ENCODE data around the gene RAB42. TPM values are rescaled to one million over a fixed set of nuclear protein-coding genes. Genes with fewer than 3 reads are reported as not detected.

The RAB42 gene
- total and polyA plus RNA-seq, 4 donors, result 0.35 to 5.9 (median 1.0) TPM

- no peak for DNase-seq (ENCODE audit: low spot score)
- no peaks in the 10 kb centered on the region for H3K9me3 ChIP-seq (ENCODE audit: control insufficient read depth in 4 of 4, low read length in 3 of 4)
- no peak overlapping the region for H3K4me3 ChIP-seq (ENCODE audit: low read depth in 1 of 3, low read length in 3 of 3)
- no peaks in the 10 kb centered on the region for H3K4me1 ChIP-seq (ENCODE audit: control insufficient read depth in 4 of 4, insufficient read depth in 4 of 4, low read length in 3 of 4)
- no peaks in the 10 kb centered on the region for H3K27me3 ChIP-seq (ENCODE audit: control insufficient read depth in 4 of 4, insufficient read depth in 4 of 4, low read length in 3 of 4)
- peaks cover 20 to 46% (median 28%) of the 10 kb centered on the region in 4 donors for H3K36me3 ChIP-seq (ENCODE audit: control insufficient read depth in 4 of 4, insufficient read depth in 3 of 4, low read depth in 1 of 4, low read length in 3 of 4)
- no peak overlapping the region for H3K9ac ChIP-seq (ENCODE audit: low read depth in 1 of 2, low read length in 2 of 2)
- no peak overlapping the region for H3K27ac ChIP-seq (ENCODE audit: low read depth in 1 of 2, low read length in 2 of 2)
- WGBS, result 98% methylated on average over 6 of the region's 6 CpGs
- TF ChIP-seq EGR1 (IDR thresholded peaks at IDR 0.05; ENCODE audit: low read depth in 2 of 2) (no peak), GABPA (IDR thresholded peaks at IDR 0.05 in 1 of 2, conservative IDR thresholded peaks at IDR 0.05 in 1 of 2) (no peak), ATF3 (IDR thresholded peaks at IDR 0.05) (no peak), JUND (IDR thresholded peaks at IDR 0.05) (no peak), RXRA (IDR thresholded peaks at IDR 0.05) (no peak), FOXA2 (IDR thresholded peaks at IDR 0.05) (no peak), HNF4G (IDR thresholded peaks at IDR 0.05) (no peak), RAD21 (IDR thresholded peaks at IDR 0.05) (no peak), SP1 (IDR thresholded peaks at IDR 0.05) (no peak)
- TF ChIP-seq, protein P1, sequence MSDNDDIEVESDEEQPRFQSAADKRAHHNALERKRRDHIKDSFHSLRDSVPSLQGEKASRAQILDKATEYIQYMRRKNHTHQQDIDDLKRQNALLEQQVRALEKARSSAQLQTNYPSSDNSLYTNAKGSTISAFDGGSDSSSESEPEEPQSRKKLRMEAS (IDR thresholded peaks at IDR 0.05), result no peak
These were observed 26.3 kb upstream of the RAB42 start for GRCh38 chr1:28565726-28566125.

- H3K4me1 ChIP-seq (ENCODE audit: control insufficient read depth in 4 of 4, insufficient read depth in 4 of 4, low read length in 3 of 4), result no peaks in the 10 kb centered on the region
- no peak overlapping the region for H3K27ac ChIP-seq (ENCODE audit: low read depth in 1 of 2, low read length in 2 of 2)
- no peaks in the 10 kb centered on the region for H3K9me3 ChIP-seq (ENCODE audit: control insufficient read depth in 4 of 4, low read length in 3 of 4)
- no peak overlapping the region for H3K4me3 ChIP-seq (ENCODE audit: low read depth in 1 of 3, low read length in 3 of 3)
- H3K9ac ChIP-seq (ENCODE audit: low read depth in 1 of 2, low read length in 2 of 2), result no peak overlapping the region
- 94% methylated on average over 2 of the region's 2 CpGs for WGBS
- no peak for DNase-seq (ENCODE audit: low spot score)
- peaks cover 18 to 44% (median 26%) of the 10 kb centered on the region in 4 donors for H3K36me3 ChIP-seq (ENCODE audit: control insufficient read depth in 4 of 4, insufficient read depth in 3 of 4, low read depth in 1 of 4, low read length in 3 of 4)
- TF ChIP-seq EGR1 (IDR thresholded peaks at IDR 0.05; ENCODE audit: low read depth in 2 of 2) (no peak), ZBTB33 (IDR thresholded peaks at IDR 0.05) (no peak), NR2F2 (IDR thresholded peaks at IDR 0.05) (no peak), RXRA (IDR thresholded peaks at IDR 0.05) (no peak), FOXA1 (IDR thresholded peaks at IDR 0.05) (no peak), GABPA (IDR thresholded peaks at IDR 0.05 in 1 of 2, conservative IDR thresholded peaks at IDR 0.05 in 1 of 2) (no peak), SP1 (IDR thresholded peaks at IDR 0.05) (no peak), JUND (IDR thresholded peaks at IDR 0.05) (no peak)
- TF ChIP-seq, protein P2, sequence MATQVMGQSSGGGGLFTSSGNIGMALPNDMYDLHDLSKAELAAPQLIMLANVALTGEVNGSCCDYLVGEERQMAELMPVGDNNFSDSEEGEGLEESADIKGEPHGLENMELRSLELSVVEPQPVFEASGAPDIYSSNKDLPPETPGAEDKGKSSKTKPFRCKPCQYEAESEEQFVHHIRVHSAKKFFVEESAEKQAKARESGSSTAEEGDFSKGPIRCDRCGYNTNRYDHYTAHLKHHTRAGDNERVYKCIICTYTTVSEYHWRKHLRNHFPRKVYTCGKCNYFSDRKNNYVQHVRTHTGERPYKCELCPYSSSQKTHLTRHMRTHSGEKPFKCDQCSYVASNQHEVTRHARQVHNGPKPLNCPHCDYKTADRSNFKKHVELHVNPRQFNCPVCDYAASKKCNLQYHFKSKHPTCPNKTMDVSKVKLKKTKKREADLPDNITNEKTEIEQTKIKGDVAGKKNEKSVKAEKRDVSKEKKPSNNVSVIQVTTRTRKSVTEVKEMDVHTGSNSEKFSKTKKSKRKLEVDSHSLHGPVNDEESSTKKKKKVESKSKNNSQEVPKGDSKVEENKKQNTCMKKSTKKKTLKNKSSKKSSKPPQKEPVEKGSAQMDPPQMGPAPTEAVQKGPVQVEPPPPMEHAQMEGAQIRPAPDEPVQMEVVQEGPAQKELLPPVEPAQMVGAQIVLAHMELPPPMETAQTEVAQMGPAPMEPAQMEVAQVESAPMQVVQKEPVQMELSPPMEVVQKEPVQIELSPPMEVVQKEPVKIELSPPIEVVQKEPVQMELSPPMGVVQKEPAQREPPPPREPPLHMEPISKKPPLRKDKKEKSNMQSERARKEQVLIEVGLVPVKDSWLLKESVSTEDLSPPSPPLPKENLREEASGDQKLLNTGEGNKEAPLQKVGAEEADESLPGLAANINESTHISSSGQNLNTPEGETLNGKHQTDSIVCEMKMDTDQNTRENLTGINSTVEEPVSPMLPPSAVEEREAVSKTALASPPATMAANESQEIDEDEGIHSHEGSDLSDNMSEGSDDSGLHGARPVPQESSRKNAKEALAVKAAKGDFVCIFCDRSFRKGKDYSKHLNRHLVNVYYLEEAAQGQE (IDR thresholded peaks at IDR 0.05), result no peak
- H3K27me3 ChIP-seq (ENCODE audit: control insufficient read depth in 4 of 4, insufficient read depth in 4 of 4, low read length in 3 of 4), result no peaks in the 10 kb centered on the region
These were observed 25.1 kb upstream of the RAB42 start for GRCh38 chr1:28566931-28567330.

All from liver (tissue), 9 donors.